CD4-positive, alpha-beta memory T cell (primary cell): Measurements from ENCODE around the gene CELF2. TPM values are rescaled to one million over a fixed set of nuclear protein-coding genes. Genes with fewer than 3 reads are reported as not detected.

Experiments
- CTCF ChIA-PET: fragments of 350-600 bp; sonication (Branson Sonifier 250); formaldehyde crosslinking; loops from one replicate; lab custom pipeline; 2021; ENCODE audit warnings: inconsistent platforms; ENCODE audit not compliant: partially characterized antibody; lab: Charles Lee
- POLR2A ChIA-PET: fragments of 350-600 bp; sonication (Branson Sonifier 250); formaldehyde crosslinking; loops from one replicate; lab custom pipeline; 2021; ENCODE audit not compliant: partially characterized antibody; lab: Charles Lee
- DNase-seq, 5 donors: peaks; one replicate each; pipeline versions ENCODE4 v3.0.0 to v3.0.0-alpha.2; 2020 to 2022; ENCODE audit warnings: mixed read lengths in 1 of 5
- H3K27ac ChIP-seq: one replicate; pipeline ENCODE4 v1.7.0; 2013; ENCODE audit warnings: low read depth, low read length
- H3K27me3 ChIP-seq: 2 replicates; pipeline ENCODE4 v1.7.0; 2013; ENCODE audit warnings: mild to moderate bottlenecking, low read length, moderate library complexity; ENCODE audit not compliant: insufficient read depth
- H3K36me3 ChIP-seq: 2 replicates; pipeline ENCODE4 v1.7.0; 2013; ENCODE audit warnings: mild to moderate bottlenecking, low read length, moderate library complexity; ENCODE audit not compliant: insufficient read depth
- H3K4me1 ChIP-seq: 2 replicates; pipeline ENCODE4 v1.7.0; 2013; ENCODE audit warnings: mild to moderate bottlenecking, low read length, moderate library complexity; ENCODE audit not compliant: insufficient read depth
- H3K4me3 ChIP-seq, 2 donors: one replicate each; pipeline ENCODE4 v1.7.0; 2013; ENCODE audit warnings: low read length in 2 of 2, mild to moderate bottlenecking in 1 of 2
- H3K9me3 ChIP-seq, 2 donors: one replicate each; pipeline ENCODE4 v1.7.0; 2013; ENCODE audit warnings: low read length in 2 of 2, control low read depth in 1 of 2; ENCODE audit not compliant: control insufficient read depth in 1 of 2
- H3K27ac Mint-ChIP-seq, 7 donors: one replicate each; pipeline ENCODE4 v1.8.0; 2020 to 2021; ENCODE audit warnings: mixed read lengths in 7 of 7, mild to moderate bottlenecking in 6 of 7, inconsistent platforms in 3 of 7, moderate library complexity in 3 of 7
- H3K27me3 Mint-ChIP-seq, 2 donors: one replicate each; pipeline ENCODE4 v1.8.0; 2020 to 2021; ENCODE audit warnings: mixed read lengths in 2 of 2
- H3K36me3 Mint-ChIP-seq, 2 donors: one replicate each; pipeline ENCODE4 v1.8.0; 2020 to 2021; ENCODE audit warnings: mixed read lengths in 2 of 2, inconsistent platforms in 1 of 2, mild to moderate bottlenecking in 1 of 2
- H3K4me1 Mint-ChIP-seq, 4 donors: one replicate each; pipeline ENCODE4 v1.8.0; 2020 to 2021; ENCODE audit warnings: mixed read lengths in 4 of 4, mild to moderate bottlenecking in 1 of 4
- H3K4me3 Mint-ChIP-seq, 8 donors: one replicate each; pipeline ENCODE4 v1.8.0; 2020 to 2021; ENCODE audit warnings: mixed read lengths in 8 of 8, mild to moderate bottlenecking in 7 of 8, moderate library complexity in 6 of 8, inconsistent platforms in 3 of 8
- H3K9me3 Mint-ChIP-seq, 8 donors: one replicate each; pipeline ENCODE4 v1.8.0; 2020 to 2021; ENCODE audit warnings: mixed read lengths in 8 of 8, mild to moderate bottlenecking in 5 of 8, inconsistent platforms in 3 of 8, moderate library complexity in 1 of 8
- intact Hi-C: fragments of 100-400 bp; cut with micrococcal nuclease; formaldehyde crosslinking; loops from one replicate; pipeline ENCODE4 v1.15.1; 2023
- polyA plus RNA-seq, 2 donors: library from polyadenylated mRNA; unstranded; fragments of 300-500 nt; fragmentation: Illumina TruSeq; gene quantifications; one replicate each; pipeline ENCODE4 v1.2.3, GENCODE V29; 2021
- total RNA-seq, 2 experiments: library from RNA; stranded (reverse); gene quantifications; one replicate each; pipeline ENCODE4 v1.2.3, GENCODE V29; 2021

CELF2 gene
- total and polyA plus RNA-seq, 4 experiments from 2014 or later = 122 to 180 (median 167) TPM

GRCh38 chr10:11263767-11264166, 246.1 kb downstream of the CELF2 start:
- H3K4me1 ChIP-seq = peaks cover 63% of the 10 kb centered on the region
- no peaks in the 10 kb centered on the region for H3K9me3 ChIP-seq
- H3K27ac ChIP-seq = no peak overlapping the region
- CTCF ChIA-PET = interaction anchor here (1.7 kb wide), 1 partner anchor 150 kb away, joined by 6 read pairs; no protein-coding TSS in a partner anchor
- H3K9me3 Mint-ChIP-seq = peaks cover 0 to 4% (median 0%) of the 10 kb centered on the region in 8 donors
- no peaks in the 10 kb centered on the region for H3K27me3 Mint-ChIP-seq
- peak overlapping the region; percentile 2 to 87 (median 55) for H3K27ac Mint-ChIP-seq
- intact Hi-C loops = no loop called here
- H3K4me3 ChIP-seq = no peak overlapping the region
- no peak for DNase-seq
- peaks cover 63 to 94% (median 80%) of the 10 kb centered on the region in 4 donors for H3K4me1 Mint-ChIP-seq
- peak overlapping the region in 4 of 8 donors; percentile 11 to 43 (median 32) for H3K4me3 Mint-ChIP-seq
- no peaks in the 10 kb centered on the region for H3K27me3 ChIP-seq
- POLR2A ChIA-PET = interaction anchor here (1.0 to 1.5 kb wide), 3 partner anchors 9 to 99 kb away, joined by 3 to 7 read pairs (median 5); no protein-coding TSS in a partner anchor
- peaks cover 66% of the 10 kb centered on the region for H3K36me3 ChIP-seq
- peaks cover 70 to 91% of the 10 kb centered on the region in 2 donors for H3K36me3 Mint-ChIP-seq

- H3K4me3 ChIP-seq = no peak overlapping the region
- ChIA-PET CTCF (interaction anchor here (1.2 to 1.7 kb wide), 3 partner anchors 15 to 151 kb away, joined by 3 to 6 read pairs (median 3); no protein-coding TSS in a partner anchor), POLR2A (interaction anchor here (0.9 to 1.5 kb wide), 5 partner anchors 21 to 151 kb away, joined by 4 to 5 read pairs (median 4); no protein-coding TSS in a partner anchor)
- H3K4me1 ChIP-seq = peaks cover 68% of the 10 kb centered on the region
- Mint-ChIP-seq H3K4me1 (peaks cover 67 to 96% (median 81%) of the 10 kb centered on the region in 4 donors), H3K4me3 (peak overlapping the region in 3 of 8 donors; percentile 32 to 44 (median 40)), H3K36me3 (peaks cover 68 to 91% of the 10 kb centered on the region in 2 donors), H3K27me3 (no peaks in the 10 kb centered on the region), H3K27ac (peak overlapping the region; percentile 13 to 89 (median 54)), H3K9me3 (peaks cover 0 to 4% (median 0%) of the 10 kb centered on the region in 8 donors)
- peaks cover 63% of the 10 kb centered on the region for H3K36me3 ChIP-seq
- H3K9me3 ChIP-seq = no peaks in the 10 kb centered on the region
- DNase-seq = no peak
- no peak overlapping the region for H3K27ac ChIP-seq
- intact Hi-C loops = no loop called here
- no peaks in the 10 kb centered on the region for H3K27me3 ChIP-seq
These were observed 246.8 kb downstream of the CELF2 start for GRCh38 chr10:11264296-11265048.

- peaks cover 63% of the 10 kb centered on the region for H3K36me3 ChIP-seq
- DNase-seq = no peak
- peaks cover 68 to 91% of the 10 kb centered on the region in 2 donors for H3K36me3 Mint-ChIP-seq
- peak overlapping the region in 6 of 7 donors; percentile 32 to 87 (median 68) for H3K27ac Mint-ChIP-seq
- CTCF ChIA-PET = interaction anchor here (1.2 to 1.5 kb wide), 2 partner anchors 14 to 142 kb away, joined by 3 read pairs; no protein-coding TSS in a partner anchor
- peaks cover 70 to 96% (median 84%) of the 10 kb centered on the region in 4 donors for H3K4me1 Mint-ChIP-seq
- peaks cover 73% of the 10 kb centered on the region for H3K4me1 ChIP-seq
- H3K27me3 ChIP-seq = no peaks in the 10 kb centered on the region
- no peaks in the 10 kb centered on the region for H3K27me3 Mint-ChIP-seq
- peak overlapping the region in 4 of 8 donors; percentile 11 to 50 (median 40) for H3K4me3 Mint-ChIP-seq
- POLR2A ChIA-PET = interaction anchor here (1.0 kb wide), 2 partner anchors 22 to 152 kb away, joined by 4 read pairs; no protein-coding TSS in a partner anchor
- H3K9me3 Mint-ChIP-seq = peaks cover 0 to 4% (median 0%) of the 10 kb centered on the region in 8 donors
- intact Hi-C loops = no loop called here
- no peak overlapping the region for H3K27ac ChIP-seq
- H3K4me3 ChIP-seq = no peak overlapping the region
- no peaks in the 10 kb centered on the region for H3K9me3 ChIP-seq
These were observed 247.8 kb downstream of the CELF2 start for GRCh38 chr10:11265484-11265883.

- peaks cover 71% of the 10 kb centered on the region for H3K4me1 ChIP-seq
- intact Hi-C loops = no loop called here
- H3K36me3 ChIP-seq = peaks cover 63% of the 10 kb centered on the region
- CTCF ChIA-PET = no interaction called here
- H3K9me3 Mint-ChIP-seq = peaks cover 0 to 2% (median 0%) of the 10 kb centered on the region in 8 donors
- no peaks in the 10 kb centered on the region for H3K27me3 ChIP-seq
- no peak overlapping the region for H3K4me3 ChIP-seq
- H3K4me3 Mint-ChIP-seq = peak overlapping the region in 3 of 8 donors; percentile 1 to 43 (median 9)
- H3K27ac Mint-ChIP-seq = peak overlapping the region in 6 of 7 donors; percentile 1 to 87 (median 61)
- POLR2A ChIA-PET = no interaction called here
- no peaks in the 10 kb centered on the region for H3K9me3 ChIP-seq
- peaks cover 69 to 94% (median 83%) of the 10 kb centered on the region in 4 donors for H3K4me1 Mint-ChIP-seq
- H3K27me3 Mint-ChIP-seq = no peaks in the 10 kb centered on the region
- H3K36me3 Mint-ChIP-seq = peaks cover 69 to 91% of the 10 kb centered on the region in 2 donors
- no peak overlapping the region for H3K27ac ChIP-seq
- DNase-seq = no peak
These were observed 248.8 kb downstream of the CELF2 start for GRCh38 chr10:11266426-11266825.

GRCh38 chr10:11270135-11270857, 252.6 kb downstream of the CELF2 start:
- POLR2A ChIA-PET = interaction anchor here (0.7 to 2.1 kb wide), 11 partner anchors 14 to 157 kb away, joined by 3 to 10 read pairs (median 5); no protein-coding TSS in a partner anchor
- no peaks in the 10 kb centered on the region for H3K9me3 ChIP-seq
- peaks cover 74 to 92% of the 10 kb centered on the region in 2 donors for H3K36me3 Mint-ChIP-seq

GRCh38 chr10:11270858-11271179, 253.1 kb downstream of the CELF2 start:
- Histone ChIP-seq H3K4me1 (peaks cover 36% of the 10 kb centered on the region), H3K9me3 (no peaks in the 10 kb centered on the region), H3K27me3 (no peaks in the 10 kb centered on the region), H3K27ac (no peak overlapping the region), H3K4me3 (no peak overlapping the region), H3K36me3 (peaks cover 77% of the 10 kb centered on the region)
- CTCF ChIA-PET = interaction anchor here (0.7 to 4.8 kb wide), 18 partner anchors 8 to 574 kb away, joined by 3 to 61 read pairs (median 5); no protein-coding TSS in a partner anchor
- H3K36me3 Mint-ChIP-seq = peaks cover 74 to 92% of the 10 kb centered on the region in 2 donors
- intact Hi-C loops = loop anchor here (1.0 to 5.0 kb wide), 3 partner anchors 64 to 158 kb away; no protein-coding TSS in a partner anchor
- peak overlapping the region in 1 of 8 donors; percentile 44 for H3K4me3 Mint-ChIP-seq
- POLR2A ChIA-PET = interaction anchor here (0.7 to 2.1 kb wide), 7 partner anchors 61 to 157 kb away, joined by 3 to 10 read pairs (median 5); no protein-coding TSS in a partner anchor
- peaks cover 43 to 79% (median 63%) of the 10 kb centered on the region in 4 donors for H3K4me1 Mint-ChIP-seq
- peak overlapping the region in 4 of 7 donors; percentile 36 to 87 (median 78) for H3K27ac Mint-ChIP-seq
- no peaks in the 10 kb centered on the region for H3K27me3 Mint-ChIP-seq
- peaks cover 0 to 2% (median 0%) of the 10 kb centered on the region in 8 donors for H3K9me3 Mint-ChIP-seq
- DNase-seq = no peak

More at GRCh38 chr10:11270135-11270857, 252.6 kb downstream of the CELF2 start:
- Mint-ChIP-seq H3K4me1 (peaks cover 45 to 84% (median 65%) of the 10 kb centered on the region in 4 donors), H3K27me3 (no peaks in the 10 kb centered on the region), H3K27ac (peak overlapping the region; percentile 48 to 89 (median 82)), H3K4me3 (peak overlapping the region; percentile 2 to 44 (median 11)), H3K9me3 (peaks cover 0 to 2% (median 0%) of the 10 kb centered on the region in 8 donors)
- peaks cover 41% of the 10 kb centered on the region for H3K4me1 ChIP-seq
- H3K27me3 ChIP-seq = no peaks in the 10 kb centered on the region
- intact Hi-C loops = loop anchor here (1.0 to 5.0 kb wide), 3 partner anchors 63 to 157 kb away; no protein-coding TSS in a partner anchor
- H3K27ac ChIP-seq = no peak overlapping the region
- H3K36me3 ChIP-seq = peaks cover 72% of the 10 kb centered on the region
- CTCF ChIA-PET = interaction anchor here (0.7 to 4.8 kb wide), 27 partner anchors 9 to 573 kb away, joined by 3 to 61 read pairs (median 5); no protein-coding TSS in a partner anchor
- peak; percentile 55 to 66 (median 65) for DNase-seq
- H3K4me3 ChIP-seq = no peak overlapping the region
